CD4-positive, alpha-beta T cell treated with Interleukin-6 at 100 ng/mL for 8 hours (primary cell): Measurements from ENCODE around the gene SOX10.
"Not testable (repeated sequence)": the region's sequence is repeated elsewhere in the genome, so short reads cannot be mapped to it uniquely, and the experiment has no call there.

Experiments used
- DNase-seq: peaks from one replicate; pipeline ENCODE4 v3.0.0-alpha.2; 2020; ENCODE audit warnings: mixed read lengths, low spot score

SOX10 gene

DNA sequence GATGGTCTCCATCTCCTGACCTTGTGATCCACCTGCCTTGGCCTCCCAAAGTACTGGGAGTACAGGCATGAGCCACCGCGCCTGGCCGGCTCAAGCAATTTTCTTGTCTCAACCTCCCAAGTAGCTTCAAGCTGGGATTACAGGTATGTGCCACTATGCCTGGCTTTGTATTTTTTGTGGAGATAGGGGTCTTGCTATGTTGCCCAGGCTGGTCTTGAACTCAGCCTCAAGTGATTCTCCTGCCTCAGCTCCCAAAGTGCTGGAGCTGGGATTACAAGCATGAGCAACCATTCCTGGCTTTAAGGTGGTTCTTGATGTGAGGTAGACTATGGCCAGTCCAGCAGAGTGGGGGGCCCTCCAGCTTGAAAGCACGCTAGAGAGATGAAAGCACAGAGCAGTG, 23.3 kb downstream of the SOX10 start:
- no peak for DNase-seq

DNA sequence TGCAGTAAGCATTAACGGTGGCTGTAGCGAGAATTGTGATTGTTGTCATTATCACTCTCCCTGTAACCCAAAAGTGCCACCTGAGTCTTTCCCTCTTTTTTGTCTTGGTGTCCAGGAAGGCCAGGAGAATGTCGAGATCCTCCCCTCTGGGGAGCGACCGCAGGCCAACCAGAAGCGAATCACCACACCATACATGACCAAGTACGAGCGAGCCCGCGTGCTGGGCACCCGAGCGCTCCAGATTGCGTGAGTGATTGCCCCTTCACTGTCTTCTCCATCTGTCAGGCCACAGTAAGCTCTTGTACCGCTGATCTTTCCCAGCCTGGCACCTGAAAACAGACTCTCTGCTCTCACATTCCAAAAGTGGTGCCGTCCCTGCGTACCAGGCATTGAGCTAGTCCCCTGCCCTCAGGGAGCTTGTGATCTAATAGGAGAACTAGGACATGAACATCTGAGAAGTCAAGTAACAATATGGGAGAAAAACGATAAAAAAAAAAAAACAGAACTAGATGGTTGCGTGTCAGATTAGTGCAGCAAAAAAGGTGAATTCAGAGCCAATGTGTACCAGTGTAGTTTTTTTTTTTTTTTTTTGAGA, 25.0 kb downstream of the SOX10 start:
- DNase-seq = no peak

- DNase-seq = no peak
These were observed 27.1 kb downstream of the SOX10 start for GRCh38 chr22:37957232-37957631.

DNA sequence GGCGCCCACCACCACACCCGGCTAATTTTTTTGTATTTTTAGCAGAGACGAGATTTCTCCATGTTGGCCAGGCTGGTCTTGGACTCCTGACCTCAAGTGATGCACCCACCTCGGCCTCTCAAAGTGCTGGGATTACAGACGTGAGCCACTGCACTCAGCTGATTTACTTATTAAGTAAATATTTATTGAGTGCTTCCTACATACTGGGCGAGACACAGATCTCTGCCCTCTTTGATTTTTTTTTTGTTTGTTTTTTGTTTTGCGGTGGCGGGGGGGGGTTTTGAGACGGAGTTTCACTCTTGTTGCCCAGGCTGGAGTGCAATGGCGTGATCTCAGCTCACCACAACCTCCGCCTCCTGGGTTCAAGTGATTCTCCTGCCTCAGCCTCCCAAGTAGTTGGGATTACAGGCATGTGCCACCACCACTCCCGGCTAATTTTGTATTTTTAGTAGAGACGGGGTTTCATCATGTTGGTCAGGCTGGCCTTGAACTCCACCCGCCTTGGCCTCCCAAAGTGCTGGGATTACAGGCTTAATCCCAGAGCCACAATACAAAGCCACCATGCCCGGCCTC, 28.4 kb downstream of the SOX10 start:
- DNase-seq = not testable (repeated sequence)

DNA sequence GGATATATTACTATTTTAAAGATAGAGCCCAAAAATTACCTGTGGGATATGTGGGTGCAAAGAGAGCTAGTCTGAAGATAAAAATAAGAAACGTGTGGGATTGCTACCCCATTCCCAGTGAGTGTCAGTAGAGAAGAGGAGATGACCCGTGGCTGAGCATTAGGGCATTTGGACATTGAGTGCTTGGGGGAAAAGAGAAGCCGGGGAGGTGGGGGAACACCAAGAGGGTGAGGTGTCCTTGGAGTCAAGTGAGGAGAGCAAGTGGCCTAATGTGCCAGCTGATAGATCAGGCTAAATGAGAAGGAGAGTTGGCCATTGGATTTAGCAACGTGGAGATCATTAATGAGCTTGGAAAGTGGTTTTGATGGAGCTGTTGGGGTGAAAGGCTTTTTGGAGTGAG, 29.7 kb downstream of the SOX10 start:
- no peak for DNase-seq

DNA sequence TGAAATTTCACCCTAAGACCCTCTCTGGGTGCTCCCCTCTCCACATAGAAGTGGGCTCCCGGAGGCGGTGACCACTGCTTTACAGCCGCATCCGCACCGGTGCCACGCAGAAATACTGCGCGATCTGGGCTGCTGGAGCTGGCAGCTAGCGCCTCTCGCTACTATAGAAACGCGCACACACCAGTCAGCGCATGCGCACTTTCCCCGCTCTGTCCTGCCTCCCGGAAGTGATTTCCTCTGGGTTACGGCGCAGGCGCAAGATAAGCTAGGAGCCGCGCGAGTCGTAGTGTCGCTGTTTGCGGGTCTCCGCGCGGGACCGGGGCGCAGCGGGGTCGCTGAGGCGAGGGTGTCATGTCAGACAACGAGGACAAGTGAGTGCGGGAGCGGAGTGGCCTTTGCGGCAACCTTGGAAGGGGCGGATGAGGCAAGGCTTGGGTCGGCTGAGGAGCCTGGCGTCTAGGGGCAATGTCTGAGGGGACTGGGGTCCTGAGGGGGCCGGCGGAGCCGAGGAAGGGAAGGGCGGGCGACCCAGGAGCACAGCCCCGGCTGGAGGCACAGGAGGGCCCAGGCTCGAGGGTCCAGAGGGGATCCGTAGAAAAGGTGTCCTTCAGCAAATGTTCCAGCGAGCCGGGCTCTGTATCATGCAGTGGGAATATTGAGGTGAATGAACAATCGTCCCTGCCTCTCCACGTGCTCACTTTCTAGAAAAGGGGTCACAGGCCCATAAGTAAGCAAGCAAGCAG, 30.7 kb downstream of the SOX10 start, which contains the start of the genes C22orf23 and POLR2F:
TSS of gene C22orf23 (minus strand) at position 165 of the 743 bp plus-strand sequence. CDS start 452 bp downstream, outside the sequence.
TSS of gene POLR2F (plus strand) at position 263 of the 743 bp plus-strand sequence. CDS start at position 352, 89 bp downstream.
- DNase-seq = peak; percentile 96

- no peak for DNase-seq
These were observed 31.3 kb downstream of the SOX10 start for GRCh38 chr22:37953062-37953436.

- not testable (repeated sequence) for DNase-seq
These were observed 31.7 kb downstream of the SOX10 start for GRCh38 chr22:37952629-37953028.

DNA sequence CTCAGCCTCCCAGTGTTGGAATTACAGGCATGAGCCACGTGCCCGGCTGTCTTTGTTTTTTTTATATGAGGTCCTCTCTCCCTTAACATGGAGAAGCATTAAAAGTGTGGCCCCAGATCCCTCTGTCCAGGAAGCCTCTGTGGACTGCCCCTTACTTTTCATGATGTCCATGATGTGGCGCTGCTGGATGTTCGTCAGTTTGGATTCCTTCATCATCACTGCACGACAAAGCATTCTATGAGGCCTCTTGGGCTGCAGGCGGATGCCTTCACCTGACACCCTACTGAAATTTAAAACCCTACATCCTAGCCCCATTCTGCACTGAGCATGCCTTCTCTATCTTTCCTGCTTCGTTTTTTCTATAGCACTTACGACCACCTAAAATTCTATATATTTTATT, 33.0 kb downstream of the SOX10 start:
- no peak for DNase-seq

- not testable (repeated sequence) for DNase-seq
These were observed 37.1 kb downstream of the SOX10 start for GRCh38 chr22:37947142-37947795.

DNA sequence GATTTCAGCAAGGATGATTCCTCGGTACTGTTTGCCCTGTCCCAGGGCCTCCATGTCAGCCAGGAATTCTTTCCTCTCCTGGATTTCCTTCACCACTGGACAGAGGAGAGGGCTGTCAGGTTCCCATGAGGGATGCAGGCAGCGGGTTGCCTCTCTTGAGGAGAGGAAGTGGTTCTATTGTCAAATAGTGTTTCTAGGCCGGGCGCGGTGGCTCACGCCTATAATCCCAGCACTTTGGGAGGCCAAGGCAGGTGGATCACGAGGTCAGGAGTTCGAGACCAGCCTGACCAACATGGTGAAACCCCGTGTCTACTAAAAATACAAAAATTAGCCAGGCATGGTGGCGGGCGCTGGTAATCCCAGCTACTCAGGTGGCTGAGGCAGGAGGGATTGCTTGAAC, 39.9 kb downstream of the SOX10 start:
- not testable (repeated sequence) for DNase-seq

- DNase-seq = no peak
These were observed 40.5 kb downstream of the SOX10 start for GRCh38 chr22:37943825-37944198.

DNA sequence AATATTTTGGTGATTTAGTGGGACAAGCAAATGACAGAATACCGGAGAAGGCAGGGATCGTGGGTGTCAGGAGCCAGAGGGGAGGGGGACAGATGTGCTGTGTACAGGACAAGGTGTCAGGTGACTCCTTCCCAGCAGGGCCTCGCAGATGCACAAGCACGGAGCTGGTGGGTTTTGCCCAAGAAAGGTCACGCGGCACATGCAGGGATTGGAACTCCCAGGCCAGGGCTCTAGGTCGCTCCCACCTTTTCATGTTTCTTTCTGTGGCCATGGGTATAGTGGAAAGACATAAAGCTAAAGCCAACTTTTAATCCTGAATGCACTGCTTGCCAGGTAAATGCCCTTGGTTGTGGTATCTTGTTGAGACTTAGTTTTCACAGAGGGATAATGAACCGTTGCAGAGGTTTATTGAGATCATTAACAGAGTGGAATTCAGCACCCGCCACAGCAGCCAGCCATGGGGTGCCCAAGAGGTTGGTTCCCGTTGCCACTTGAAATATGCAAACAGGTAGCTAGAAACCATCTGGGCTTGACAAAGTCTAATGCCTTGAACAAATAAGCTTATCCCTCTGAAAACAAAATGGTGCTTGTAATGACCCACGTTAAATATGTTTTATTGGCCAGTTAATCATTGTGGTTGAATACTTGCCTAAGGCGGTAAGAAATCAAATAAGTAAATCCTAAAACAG, 41.1 kb downstream of the SOX10 start:
- no peak for DNase-seq

- DNase-seq = no peak
These were observed 42.2 kb downstream of the SOX10 start for GRCh38 chr22:37942133-37942532.

DNA sequence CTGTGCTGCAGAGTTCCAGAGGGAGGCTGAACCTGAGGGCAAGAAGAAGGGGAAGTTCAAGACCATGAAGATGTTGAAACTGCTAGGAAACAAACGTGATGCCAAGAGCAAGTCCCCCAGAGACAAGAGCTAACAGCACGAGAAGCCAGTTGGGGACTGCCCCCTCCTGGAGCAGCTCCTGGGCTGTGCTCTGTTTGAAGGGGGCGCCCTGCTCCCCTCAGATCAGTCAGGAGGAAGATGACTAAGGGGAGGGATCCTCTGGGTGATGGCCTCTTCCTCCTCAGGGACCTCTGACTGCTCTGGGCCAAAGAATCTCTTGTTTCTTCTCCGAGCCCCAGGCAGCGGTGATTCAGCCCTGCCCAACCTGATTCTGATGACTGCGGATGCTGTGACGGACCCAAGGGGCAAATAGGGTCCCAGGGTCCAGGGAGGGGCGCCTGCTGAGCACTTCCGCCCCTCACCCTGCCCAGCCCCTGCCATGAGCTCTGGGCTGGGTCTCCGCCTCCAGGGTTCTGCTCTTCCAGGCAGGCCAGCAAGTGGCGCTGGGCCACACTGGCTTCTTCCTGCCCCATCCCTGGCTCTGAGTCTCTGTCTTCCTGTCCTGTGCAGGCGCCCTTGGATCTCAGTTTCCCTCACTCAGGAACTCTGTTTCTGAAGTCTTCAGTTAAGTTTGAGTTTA, 43.5 kb downstream of the SOX10 start:
- no peak for DNase-seq

DNA sequence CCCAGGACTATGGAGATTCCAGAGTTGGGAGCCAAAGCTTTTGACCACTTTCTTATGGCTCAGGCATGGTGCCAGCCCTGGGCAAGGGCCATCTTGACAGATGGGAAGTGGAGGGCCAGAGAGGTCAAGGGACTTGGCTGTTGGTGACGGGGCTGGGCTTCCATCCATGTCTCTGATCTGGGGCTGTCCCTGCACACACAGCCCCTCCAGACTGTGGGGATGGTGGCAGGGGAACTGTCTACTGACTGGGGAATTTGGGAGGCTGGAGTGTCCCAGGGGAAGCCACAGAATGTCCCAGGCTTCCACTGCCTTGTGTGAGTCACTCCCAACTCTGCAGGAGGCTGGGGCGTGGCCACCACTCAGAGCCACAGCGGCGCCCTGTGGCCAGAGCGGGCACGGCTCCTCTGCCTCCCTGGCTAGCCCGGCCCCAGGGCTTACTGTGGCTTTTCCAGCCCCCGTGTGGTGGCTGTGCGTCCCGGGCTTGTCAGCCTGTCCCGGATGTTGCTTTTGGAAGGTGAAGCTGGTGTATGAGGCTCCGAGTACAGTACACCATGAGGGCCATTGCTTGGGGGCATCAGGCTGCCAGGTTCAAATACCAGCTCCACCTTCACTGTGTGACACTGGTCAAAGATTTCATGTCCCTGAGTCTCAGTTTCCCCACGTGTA, 50.5 kb downstream of the SOX10 start:
- DNase-seq = peak; percentile 78

DNA sequence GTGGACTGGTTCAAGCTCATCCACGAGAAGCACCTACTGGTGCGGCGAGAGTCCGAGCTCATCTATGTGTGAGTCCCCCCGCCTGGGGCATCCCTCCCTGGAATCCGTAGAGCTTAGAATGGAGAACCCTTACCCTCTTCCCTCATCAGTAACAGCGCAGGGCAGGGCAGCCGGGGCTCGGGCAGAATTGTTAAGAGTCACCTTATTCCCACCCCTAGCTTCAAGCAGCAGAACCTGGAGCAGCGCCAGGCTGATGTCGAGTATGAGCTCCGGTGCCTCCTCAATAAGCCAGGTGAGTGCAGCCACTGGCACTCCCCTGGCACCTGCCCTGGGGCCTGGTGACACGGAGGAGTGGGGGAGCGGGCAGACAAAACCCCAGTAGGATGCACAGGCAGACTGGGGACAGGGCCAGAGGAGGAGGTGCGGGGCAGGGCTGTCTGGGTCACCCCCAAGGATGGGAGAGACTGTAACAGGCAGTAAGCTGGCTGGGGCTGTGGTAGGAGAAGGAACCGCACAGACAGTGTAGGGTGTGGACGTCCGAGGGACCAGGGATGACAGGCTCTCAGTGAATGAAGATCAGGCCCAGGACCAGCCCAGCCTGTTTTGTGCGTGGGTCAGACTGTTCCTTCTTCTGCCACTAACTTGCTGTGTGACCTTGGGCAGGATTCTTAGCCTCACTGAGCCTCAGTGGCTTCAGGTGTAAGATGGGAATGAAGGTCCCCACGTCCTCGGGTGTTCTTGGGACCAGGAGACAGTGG, 51.4 kb downstream of the SOX10 start:
- no peak for DNase-seq

- no peak for DNase-seq
These were observed 52.0 kb downstream of the SOX10 start for GRCh38 chr22:37932401-37932800.

DNA sequence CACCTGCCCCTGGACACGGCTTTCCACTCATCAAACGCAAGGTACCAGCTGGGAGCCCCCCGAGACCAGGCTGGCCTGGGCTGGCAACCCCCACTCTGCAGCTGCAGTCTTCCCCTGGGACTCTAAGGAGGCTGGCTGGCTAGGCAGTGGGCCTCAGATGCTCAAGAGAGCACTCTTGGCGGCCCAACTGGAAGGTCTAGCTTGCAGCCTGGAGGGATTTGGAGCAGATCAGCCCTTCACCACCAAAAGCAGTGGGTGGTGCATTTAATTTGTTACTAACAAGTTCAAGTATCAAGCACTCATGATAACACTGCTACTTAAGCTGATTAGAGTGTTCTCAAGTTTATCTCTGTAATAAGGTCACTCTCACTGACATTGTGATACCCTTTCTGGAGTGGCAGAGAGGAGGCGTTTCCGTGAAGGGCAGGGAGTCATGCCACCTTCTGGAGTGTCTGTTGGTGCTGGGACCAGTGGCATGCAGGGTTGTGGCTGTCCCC, 52.4 kb downstream of the SOX10 start:
- DNase-seq = no peak

- DNase-seq = no peak
These were observed 53.4 kb downstream of the SOX10 start for GRCh38 chr22:37930952-37931440.
